ENCODE measurements around the gene BUD23. TPM values are rescaled to one million over a fixed set of nuclear protein-coding genes. Genes with fewer than 3 reads are reported as not detected.

Gene BUD23
- total RNA-seq, 1 donor from 2014 or later: 5.6 TPM

GRCh38 chr7:73742338-73742752 is 58.9 kb downstream of the BUD23 start:
- no peaks in the 10 kb centered on the region for H3K27me3 ChIP-seq
- intact Hi-C loops (cut with DNase I): no loop called here
- H3K4me1 ChIP-seq: peaks cover 9 to 13% of the 10 kb centered on the region in 2 donors
- no peak for DNase-seq (ENCODE audit: low spot score in 2 of 2)
- no peaks in the 10 kb centered on the region for H3K9me3 ChIP-seq
- H3K36me3 ChIP-seq: no peaks in the 10 kb centered on the region
- TF ChIP-seq CTCF (IDR thresholded peaks at IDR 0.05): no peak
- no peak overlapping the region for H3K27ac ChIP-seq
- H3K4me3 ChIP-seq: no peak overlapping the region

DNA sequence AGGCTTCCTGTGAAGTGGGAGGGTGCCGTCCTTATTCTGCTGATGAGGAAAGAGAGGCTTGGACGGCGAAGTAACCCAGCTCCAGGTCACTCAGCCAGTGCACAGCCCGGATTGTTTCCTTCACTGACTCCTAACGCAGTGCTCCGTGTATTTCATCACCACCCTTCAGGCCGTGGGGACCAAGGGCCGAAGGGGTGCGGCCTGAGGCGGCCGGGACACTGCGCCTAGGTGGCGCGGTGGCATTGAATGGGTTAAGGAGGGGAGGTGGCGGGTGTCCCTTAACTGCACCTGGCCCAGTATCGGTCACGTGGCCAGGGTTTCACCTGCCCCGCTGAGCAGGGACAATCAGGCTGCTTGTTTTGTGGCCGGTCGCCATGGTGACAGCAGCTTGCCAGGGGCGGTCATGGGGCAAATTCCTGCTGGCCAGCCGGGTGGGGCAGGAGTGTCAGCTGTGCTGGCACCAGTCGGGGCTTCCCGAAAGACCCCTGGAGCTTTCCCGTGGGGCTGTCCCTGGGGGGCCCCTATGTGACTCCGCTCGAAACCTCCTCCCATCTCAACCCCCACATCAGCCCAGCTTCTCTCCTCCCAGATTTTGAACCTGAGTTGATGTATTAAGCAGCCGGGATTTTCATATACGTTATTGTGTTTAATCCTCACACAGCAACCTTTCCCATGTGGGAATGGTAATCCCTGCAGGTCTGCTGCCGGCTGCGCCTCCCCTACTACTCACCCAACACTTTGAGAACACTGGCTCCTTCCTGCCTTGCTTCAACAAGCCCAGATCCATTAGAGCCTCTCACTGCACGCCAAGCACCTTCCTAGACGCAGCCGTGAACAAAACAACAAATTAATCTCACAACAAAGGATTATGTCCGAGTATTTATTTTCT is 59.6 kb downstream of the BUD23 start:
- intact Hi-C loops (cut with DNase I): no loop called here
- Histone ChIP-seq H3K27me3 (no peaks in the 10 kb centered on the region), H3K9me3 (no peaks in the 10 kb centered on the region), H3K27ac (no peak overlapping the region), H3K4me3 (no peak overlapping the region), H3K4me1 (peaks cover 3 to 7% of the 10 kb centered on the region in 2 donors), H3K36me3 (no peaks in the 10 kb centered on the region)
- DNase-seq (ENCODE audit: low spot score in 2 of 2): peak in 1 of 2 donors; percentile 72
- TF ChIP-seq CTCF (IDR thresholded peaks at IDR 0.05): no peak

DNA sequence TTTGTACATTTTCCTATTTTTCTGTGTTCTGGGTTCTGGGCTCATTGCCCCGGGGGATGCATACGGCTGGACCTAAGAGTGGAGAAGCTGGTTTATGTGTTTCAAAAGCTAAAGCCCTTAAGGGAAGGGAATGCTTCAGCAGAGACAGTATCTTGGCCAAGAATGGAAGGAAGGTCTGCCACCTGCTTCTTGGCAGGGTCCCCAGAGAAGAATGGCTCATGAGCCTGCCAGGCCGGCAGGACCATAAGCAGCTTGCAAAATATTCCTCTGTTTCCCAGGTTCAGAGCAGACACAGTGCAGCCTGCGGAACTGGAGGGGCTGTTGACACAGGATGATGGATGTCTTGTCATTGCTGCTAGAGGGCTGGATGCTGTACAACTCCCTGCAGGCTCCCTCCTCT is 63.0 kb downstream of the BUD23 start:
- H3K4me3 ChIP-seq: no peak overlapping the region
- no peaks in the 10 kb centered on the region for H3K9me3 ChIP-seq
- DNase-seq (ENCODE audit: low spot score in 2 of 2): no peak
- H3K36me3 ChIP-seq: no peaks in the 10 kb centered on the region
- no peaks in the 10 kb centered on the region for H3K4me1 ChIP-seq
- TF ChIP-seq CTCF (IDR thresholded peaks at IDR 0.05): no peak
- no peaks in the 10 kb centered on the region for H3K27me3 ChIP-seq
- H3K27ac ChIP-seq: peak overlapping the region in 1 of 2 donors; percentile 40
- intact Hi-C loops (cut with DNase I): no loop called here

Other genes starting within 250 kb of the BUD23 start
- 0.43 TPM for gene FZD9, start 249.8 kb upstream of the BUD23 start, total RNA-seq
- 28.1 TPM for gene BAZ1B, start 161.3 kb upstream of the BUD23 start, total RNA-seq
- 130 TPM for gene BCL7B, start 125.9 kb upstream of the BUD23 start, total RNA-seq
- gene TBL2, start 105.0 kb upstream of the BUD23 start, total RNA-seq: 52.9 TPM
- 297 TPM for gene MLXIPL, start 59.1 kb upstream of the BUD23 start, total RNA-seq
- 1.3 TPM for gene VPS37D, start 15.8 kb upstream of the BUD23 start, total RNA-seq
- 16.0 TPM for gene DNAJC30, start 144 bp upstream of the BUD23 start, total RNA-seq
- gene STX1A, start 36.1 kb downstream of the BUD23 start, total RNA-seq: 13.1 TPM
- 55.7 TPM for gene ABHD11, start 55.2 kb downstream of the BUD23 start, total RNA-seq
- gene CLDN3, start 86.7 kb downstream of the BUD23 start, total RNA-seq: not detected
- 0.21 TPM for gene CLDN4, start 147.4 kb downstream of the BUD23 start, total RNA-seq
- gene METTL27, start 158.9 kb downstream of the BUD23 start, total RNA-seq: not detected
- not detected for gene TMEM270, start 177.6 kb downstream of the BUD23 start, total RNA-seq

Measured in ascending aorta (tissue), 2 donors.